ENCODE measurements around the gene TMEM233. TPM values are rescaled to one million over a fixed set of nuclear protein-coding genes. Genes with fewer than 3 reads are reported as not detected.

The TMEM233 gene
- polyA plus RNA-seq, 1 of the 3 experiments (the other 2 are of a cell fraction), result 2.6 TPM

GRCh38 chr12:119666900-119667576, 73.5 kb downstream of the TMEM233 start:
- no peak for DNase-seq
- peak overlapping the region; percentile 98 for H2AFZ ChIP-seq (ENCODE audit: low read depth)
- no peaks in the 10 kb centered on the region for H4K20me1 ChIP-seq (ENCODE audit: insufficient read depth)
- ChIA-PET CTCF (interaction anchor here (1.0 to 2.1 kb wide), 12 partner anchors 8 to 235 kb away, joined by 3 to 16 read pairs (median 6); no protein-coding TSS in a partner anchor), POLR2A (no interaction called here)
- peaks cover 4% of the 10 kb centered on the region for H3F3A ChIP-seq (replicated peaks; ENCODE audit: insufficient read depth)
- no peaks in the 10 kb centered on the region for H3K9me2 ChIP-seq
- WGBS (ENCODE audit: low lambda C conversion rate), result 18% methylated on average over 9 of the region's 9 CpGs
- H3K9ac ChIP-seq, result peak overlapping the region; percentile 20; the same call in 1 of the 2 replicates
- no peaks in the 10 kb centered on the region for H3K9me3 ChIP-seq
- H3K4me2 ChIP-seq, result peak overlapping the region; percentile 81
- H3K4me1 ChIP-seq (ENCODE audit: control insufficient read depth in 1 of 2, insufficient read depth in 2 of 2, low read depth in 1 of 2, low read length in 1 of 2), result peaks cover 6 to 7% of the 10 kb centered on the region in 2 experiments; a peak in 3 of 4 replicates
- no peaks in the 10 kb centered on the region for H3K27me3 ChIP-seq (ENCODE audit: insufficient read depth)
- peak overlapping the region in 1 of 2 experiments; percentile 86; a peak in 3 of 4 replicates for H3K27ac ChIP-seq (ENCODE audit: low read depth in 2 of 2, low read length in 1 of 2)
- peaks cover 18 to 19% of the 10 kb centered on the region in 2 experiments for H3K36me3 ChIP-seq (replicated peaks in 1 of 2; ENCODE audit: control insufficient read depth in 1 of 2, insufficient read depth in 2 of 2, low read length in 1 of 2)
- TF ChIP-seq RCOR1 (IDR thresholded peaks at IDR 0.05; ENCODE audit: low read length) (no peak), TCF12 (IDR thresholded peaks at IDR 0.05) (no peak), NFIC (IDR thresholded peaks at IDR 0.05; ENCODE audit: borderline replicate concordance) (no peak), SIN3A (IDR thresholded peaks at IDR 0.05; ENCODE audit: borderline replicate concordance, low read depth, low read length) (no peak), RXRA (IDR thresholded peaks at IDR 0.05; ENCODE audit: borderline replicate concordance, low read depth) (no peak), YY1 (IDR thresholded peaks at IDR 0.05; ENCODE audit: low read depth) (no peak), REST (IDR thresholded peaks at IDR 0.05; ENCODE audit: low read depth, low read length) (no peak), MEF2A (IDR thresholded peaks at IDR 0.05; ENCODE audit: borderline replicate concordance, low read depth) (no peak), JUND (IDR thresholded peaks at IDR 0.05) (no peak), FOXM1 (IDR thresholded peaks at IDR 0.05; ENCODE audit: low read depth) (no peak), MXI1 (IDR thresholded peaks at IDR 0.05; ENCODE audit: low read depth, low read length) (no peak), ELF1 (IDR thresholded peaks at IDR 0.05) (no peak), SMC3 (IDR thresholded peaks at IDR 0.05; ENCODE audit: low read depth, low read length) (no peak), NRF1 (IDR thresholded peaks at IDR 0.05; ENCODE audit: low read depth, low read length) (no peak), IRF3 (IDR thresholded peaks at IDR 0.05; ENCODE audit: low read depth, low read length) (no peak), CTCF (IDR thresholded peaks at IDR 0.05) (no peak), RAD21 (IDR thresholded peaks at IDR 0.05; ENCODE audit: low read length) (no peak), RFX5 (IDR thresholded peaks at IDR 0.05; ENCODE audit: low read length) (no peak), EZH2phosphoT487 (IDR thresholded peaks at IDR 0.05; ENCODE audit: borderline replicate concordance, low read depth) (no peak), EP300 (IDR thresholded peaks at IDR 0.05; ENCODE audit: borderline replicate concordance in 1 of 2, low read depth in 1 of 2, low read length in 1 of 2) (no peak)
- H3K4me3 ChIP-seq (ENCODE audit: low read depth in 2 of 2, low read length in 1 of 2), result peak overlapping the region; percentile 84 to 99
- H3K79me2 ChIP-seq (ENCODE audit: insufficient read depth), result peaks cover 42% of the 10 kb centered on the region
